HepG2 (cell line): ENCODE measurements around the gene ATP23. TPM values are rescaled to one million over a fixed set of nuclear protein-coding genes. Genes with fewer than 3 reads are reported as not detected.

ENCODE experiments used
- ATF5 ChIP-seq: sonication (generic); formaldehyde crosslinking; IDR thresholded peaks from 2 replicates; pipeline ENCODE4 v1.4.0; 2020; ENCODE audit warnings: mild to moderate bottlenecking, low read depth, missing genetic modification reagents
- CTCF ChIP-seq: sonication (generic); formaldehyde crosslinking; IDR thresholded peaks from 2 replicates; pipeline ENCODE4 v1.5.0; 2020; ENCODE audit warnings: mild to moderate bottlenecking, missing genetic modification reagents, moderate library complexity
- FOXA1 ChIP-seq, 2 experiments: fragments of 450-650 bp in 1 of 2; sonication (generic) in 1 of 2; formaldehyde crosslinking in 1 of 2; IDR thresholded peaks; 2 replicates each; pipeline versions ENCODE4 v1.4.0 to v1.6.1; 2016 to 2020; ENCODE audit warnings: missing genetic modification reagents in 1 of 2
- FOXJ3 ChIP-seq: sonication (generic); formaldehyde crosslinking; IDR thresholded peaks from 2 replicates; pipeline ENCODE4 v1.4.0; 2020; ENCODE audit warnings: missing genetic modification reagents, mild to moderate bottlenecking, borderline replicate concordance
- FOXK2 ChIP-seq: fragments of 450-650 bp; IDR thresholded peaks from 2 replicates; pipeline ENCODE4 v1.6.1; 2016
- HCFC1 ChIP-seq: fragments of 150-350 bp; IDR thresholded peaks from 2 replicates; pipeline ENCODE4 v1.6.1; 2014; ENCODE audit warnings: low read depth, low read length
- MAX ChIP-seq: IDR thresholded peaks from 2 replicates; pipeline ENCODE4 v1.6.1; 2012; ENCODE audit warnings: inconsistent platforms
- PAX8 ChIP-seq: sonication (generic); formaldehyde crosslinking; IDR thresholded peaks from 2 replicates; pipeline ENCODE4 v1.8.0; 2022; ENCODE audit warnings: mild to moderate bottlenecking, missing genetic modification reagents, borderline replicate concordance
- PHB2 ChIP-seq: fragments of 450-650 bp; IDR thresholded peaks from 2 replicates; pipeline ENCODE4 v1.6.1; 2018; ENCODE audit not compliant: partially characterized antibody
- RXRB ChIP-seq: IDR thresholded peaks from 2 replicates; pipeline ENCODE4 v1.6.1; 2016; ENCODE audit warnings: borderline replicate concordance, missing genetic modification reagents, missing compliant biosample characterization
- SATB2 ChIP-seq: sonication (generic); formaldehyde crosslinking; IDR thresholded peaks from 2 replicates; pipeline ENCODE4 v1.5.0; 2020; ENCODE audit warnings: missing genetic modification reagents
- TFDP1 ChIP-seq: IDR thresholded peaks from 2 replicates; pipeline ENCODE4 v1.6.1; 2016; ENCODE audit warnings: missing compliant biosample characterization, missing genetic modification reagents, borderline replicate concordance
- ZBTB10 ChIP-seq: sonication (generic); formaldehyde crosslinking; IDR thresholded peaks from 2 replicates; pipeline ENCODE4 v1.4.0; 2020; ENCODE audit warnings: missing genetic modification reagents, borderline replicate concordance
- ZBTB49 ChIP-seq: sonication (generic); formaldehyde crosslinking; IDR thresholded peaks from 2 replicates; pipeline ENCODE4 v1.4.0; 2020; ENCODE audit warnings: missing genetic modification reagents, borderline replicate concordance
- ZEB1 ChIP-seq: IDR thresholded peaks from 2 replicates; pipeline ENCODE4 v1.6.1; 2012; ENCODE audit warnings: mild to moderate bottlenecking, low read depth, inconsistent platforms; ENCODE audit not compliant: insufficient replicate concordance
- ZFP36L2 ChIP-seq: sonication (generic); formaldehyde crosslinking; IDR thresholded peaks from 2 replicates; pipeline ENCODE4 v1.4.0; 2020; ENCODE audit warnings: missing genetic modification reagents
- ZNF232 ChIP-seq: sonication (generic); formaldehyde crosslinking; IDR thresholded peaks from 2 replicates; pipeline ENCODE4 v1.4.0; 2020; ENCODE audit warnings: missing genetic modification reagents, borderline replicate concordance
- ZNF629 ChIP-seq: sonication (generic); formaldehyde crosslinking; conservative IDR thresholded peaks from 2 replicates; pipeline ENCODE4 v1.5.0; 2020; ENCODE audit warnings: missing genetic modification reagents
- ZNF644 ChIP-seq: IDR thresholded peaks from 2 replicates; pipeline ENCODE4 v1.6.1; 2016; ENCODE audit warnings: low read depth
- ZNF713 ChIP-seq: sonication (generic); formaldehyde crosslinking; IDR thresholded peaks from 2 replicates; pipeline ENCODE4 v1.4.0; 2020; ENCODE audit warnings: mild to moderate bottlenecking, missing genetic modification reagents
- ZNF761 ChIP-seq: sonication (generic); formaldehyde crosslinking; conservative IDR thresholded peaks from 2 replicates; pipeline ENCODE4 v1.4.0; 2020; ENCODE audit warnings: mild to moderate bottlenecking, missing genetic modification reagents
- polyA plus RNA-seq, 8 experiments: library from polyadenylated mRNA; depleted of rRNA in 3 of 8; stranded (reverse) in 7 of 8; unstranded in 1 of 8; fragments of >200 nt; fragmentation: Illumina TruSeq in 4 of 8; extraction: Trizol in 4 of 8; gene quantifications; 2 replicates each; pipeline versions ENCODE4 v1.2.1 to v1.2.3, GENCODE V29; 2011 to 2016; ENCODE audit warnings: low read depth in 4 of 8, missing spikeins in 1 of 8, mixed read lengths in 1 of 8; ENCODE audit not compliant: insufficient read depth in 1 of 8
- total RNA-seq, 5 experiments: library from RNA; depleted of rRNA; stranded (reverse); fragments of >200 nt; fragmentation: Illumina TruSeq; extraction: Trizol; gene quantifications; 2 replicates each; pipeline ENCODE4 v1.2.3, GENCODE V29; 2016; ENCODE audit warnings: low read depth in 1 of 5

The ATP23 gene
- total and polyA plus RNA-seq, 2 of the 13 experiments (the other 11 are each of a cell fraction or from before 2014, with no cell fraction given): 12.1 to 14.7 TPM

- TF ChIP-seq CTCF (CRISPR knock-in tag) (no peak), PAX8 (CRISPR knock-in tag) (no peak), ZNF232 (CRISPR knock-in tag) (no peak; the same call in 1 of the 2 replicates), ZBTB10 (CRISPR knock-in tag) (no peak), ATF5 (CRISPR knock-in tag) (no peak), ZNF713 (CRISPR knock-in tag) (no peak), SATB2 (CRISPR knock-in tag) (no peak), ZEB1 (no peak), TFDP1 (CRISPR knock-in tag) (no peak), FOXJ3 (CRISPR knock-in tag) (0 out of 2 replicates have a peak, but pooled peaks have one; percentile 48), ZBTB49 (no peak), HCFC1 (no peak; the same call in 1 of the 2 replicates), PHB2 (no peak), ZNF629 (CRISPR knock-in tag) (no peak), ZFP36L2 (no peak), ZNF761 (CRISPR knock-in tag) (0 out of 2 replicates have a peak, but pooled peaks have one; percentile 21), RXRB (CRISPR knock-in tag) (peak; percentile 46; the same call in 1 of the 2 replicates), ZNF644 (CRISPR knock-in tag) (no peak), MAX (peak; percentile 85), FOXK2 (0 out of 2 replicates have a peak, but pooled peaks have one; percentile 45), FOXA1 (IDR thresholded peaks at IDR 0.05) (no peak), FOXA1 (CRISPR knock-in tag; IDR thresholded peaks at IDR 0.05) (no peak)
Observed at GRCh38 chr12:57935839-57936512, 5.4 kb upstream of the ATP23 start (continued).
